ENCODE measurements around the gene JADE1.

DNA sequence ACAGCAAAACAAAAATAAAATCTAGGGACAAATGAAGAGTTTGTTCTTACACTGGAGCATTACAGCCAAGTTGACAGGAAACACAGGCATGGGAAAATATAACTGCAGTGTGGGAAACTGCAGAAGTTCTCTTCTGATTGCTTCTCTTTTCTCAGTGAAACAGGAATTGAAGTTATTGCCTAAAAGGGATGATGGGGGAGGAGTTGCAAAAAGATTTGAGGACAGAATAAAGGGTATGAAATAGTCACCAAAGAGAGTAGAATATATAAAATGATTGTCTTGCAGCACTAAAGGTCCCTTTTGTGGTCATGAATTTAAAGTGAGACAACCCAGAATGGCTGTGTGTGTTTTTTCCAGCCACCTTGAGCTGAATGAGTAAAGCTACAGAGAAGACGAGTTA, 103.7 kb downstream of the JADE1 start:
- TF ChIP-seq, protein P1, sequence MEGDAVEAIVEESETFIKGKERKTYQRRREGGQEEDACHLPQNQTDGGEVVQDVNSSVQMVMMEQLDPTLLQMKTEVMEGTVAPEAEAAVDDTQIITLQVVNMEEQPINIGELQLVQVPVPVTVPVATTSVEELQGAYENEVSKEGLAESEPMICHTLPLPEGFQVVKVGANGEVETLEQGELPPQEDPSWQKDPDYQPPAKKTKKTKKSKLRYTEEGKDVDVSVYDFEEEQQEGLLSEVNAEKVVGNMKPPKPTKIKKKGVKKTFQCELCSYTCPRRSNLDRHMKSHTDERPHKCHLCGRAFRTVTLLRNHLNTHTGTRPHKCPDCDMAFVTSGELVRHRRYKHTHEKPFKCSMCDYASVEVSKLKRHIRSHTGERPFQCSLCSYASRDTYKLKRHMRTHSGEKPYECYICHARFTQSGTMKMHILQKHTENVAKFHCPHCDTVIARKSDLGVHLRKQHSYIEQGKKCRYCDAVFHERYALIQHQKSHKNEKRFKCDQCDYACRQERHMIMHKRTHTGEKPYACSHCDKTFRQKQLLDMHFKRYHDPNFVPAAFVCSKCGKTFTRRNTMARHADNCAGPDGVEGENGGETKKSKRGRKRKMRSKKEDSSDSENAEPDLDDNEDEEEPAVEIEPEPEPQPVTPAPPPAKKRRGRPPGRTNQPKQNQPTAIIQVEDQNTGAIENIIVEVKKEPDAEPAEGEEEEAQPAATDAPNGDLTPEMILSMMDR (conservative IDR thresholded peaks at IDR 0.05; ENCODE audit: low read length): no peak
- no peak for TF ChIP-seq EZH2phosphoT487 (IDR thresholded peaks at IDR 0.05; ENCODE audit: borderline replicate concordance)
